Measurements from ENCODE around the gene CDKN2B. TPM values are rescaled to one million over a fixed set of nuclear protein-coding genes. Genes with fewer than 3 reads are reported as not detected.

The CDKN2B gene
- total RNA-seq, 2 experiments from 2014 or later: not detected

Other genes with a start within 250 kb of the CDKN2B start
- gene MTAP, start 206.7 kb downstream of the CDKN2B start, total RNA-seq: 10 to 100 TPM; 17.2 to 17.8 TPM
- under 1 TPM; 0.71 to 0.89 TPM for gene CDKN2A, start 14.9 kb downstream of the CDKN2B start, total RNA-seq
- under 1 TPM; 0.25 to 0.30 TPM for gene CDKN2B-AS1, start 14.5 kb downstream of the CDKN2B start, total RNA-seq

All from CD4-positive, alpha-beta T cell (primary cell).